Activated T-cell treated with anti-CD3 and anti-CD28 coated beads, Interleukin-2, amount 50 U/mL, for 24 hours (primary cell): ENCODE measurements around the gene LGALS9C.
"Not testable (repeated sequence)": the region's sequence is repeated elsewhere in the genome, so short reads cannot be mapped to it uniquely, and the experiment has no call there.

Experiments used
- DNase-seq: peaks from one replicate; pipeline ENCODE4 v3.0.0-alpha.2; 2020
- H3K27ac Mint-ChIP-seq: 2 replicates; pipeline ENCODE4 v1.8.0; 2020; ENCODE audit warnings: mild to moderate bottlenecking, mixed read lengths
- H3K27me3 Mint-ChIP-seq: 2 replicates; pipeline ENCODE4 v1.8.0; 2020; ENCODE audit warnings: mixed read lengths
- H3K36me3 Mint-ChIP-seq: 2 replicates; pipeline ENCODE4 v1.8.0; 2020; ENCODE audit warnings: low read depth, mixed read lengths
- H3K4me1 Mint-ChIP-seq: 2 replicates; pipeline ENCODE4 v1.8.0; 2020; ENCODE audit warnings: low read depth, mixed read lengths
- H3K4me3 Mint-ChIP-seq: 2 replicates; pipeline ENCODE4 v1.8.0; 2020; ENCODE audit warnings: mild to moderate bottlenecking, moderate library complexity, mixed read lengths
- H3K9me3 Mint-ChIP-seq: 2 replicates; pipeline ENCODE4 v1.8.0; 2020; ENCODE audit warnings: mixed read lengths

LGALS9C gene

DNA sequence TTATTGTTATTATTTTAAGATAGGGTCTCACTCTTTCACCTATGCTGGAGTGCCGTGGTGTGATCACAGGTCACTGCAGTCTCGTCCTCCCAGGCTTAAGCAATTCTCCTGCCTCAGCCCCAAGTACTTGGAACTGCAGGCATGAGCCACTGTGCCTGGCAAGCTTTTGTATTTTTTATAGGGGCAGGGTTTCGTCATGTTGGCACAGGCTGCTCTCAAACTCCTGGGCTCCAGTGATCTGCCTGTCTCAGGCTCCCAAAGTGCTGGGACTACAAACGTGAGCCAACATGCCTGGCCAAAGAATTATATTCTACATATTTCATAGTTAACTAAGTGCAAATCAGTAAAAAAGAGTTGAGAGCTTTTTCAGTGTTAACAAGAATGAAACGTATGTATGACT lies 65.6 kb downstream of the LGALS9C start:
- H3K4me3 Mint-ChIP-seq, H3K4me1 Mint-ChIP-seq, H3K27me3 Mint-ChIP-seq, H3K27ac Mint-ChIP-seq, H3K36me3 Mint-ChIP-seq, H3K9me3 Mint-ChIP-seq, DNase-seq: not testable (repeated sequence)

DNA sequence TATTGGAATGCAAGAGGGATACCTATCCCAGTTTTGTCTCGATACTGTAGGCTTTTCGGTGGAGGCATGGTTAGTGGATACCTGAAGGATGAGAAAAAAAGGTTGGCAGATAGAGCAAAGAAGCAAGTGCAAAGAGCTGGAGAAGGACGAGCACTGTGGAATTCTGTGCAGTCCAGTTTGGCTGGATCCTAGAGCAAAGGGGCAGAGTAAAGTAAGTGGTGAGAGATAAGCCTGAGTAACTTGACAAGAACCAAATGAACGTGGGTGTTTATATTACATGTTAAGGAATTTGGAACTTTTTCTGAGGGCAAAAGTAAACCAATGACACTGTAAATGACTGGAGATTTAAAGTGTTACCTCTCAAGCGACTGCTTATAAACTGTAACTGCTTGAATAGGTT lies 66.3 kb downstream of the LGALS9C start:
- H3K4me1 Mint-ChIP-seq, H3K27ac Mint-ChIP-seq, DNase-seq, H3K4me3 Mint-ChIP-seq, H3K9me3 Mint-ChIP-seq, H3K27me3 Mint-ChIP-seq, H3K36me3 Mint-ChIP-seq: not testable (repeated sequence)
